Mammary epithelial cell (primary cell): ENCODE measurements around the gene SEMA3C.

ENCODE experiments used
- CTCF ChIP-seq, 2 donors: IDR thresholded peaks in 1 of 2; conservative IDR thresholded peaks in 1 of 2; 2 replicates each; pipeline ENCODE4 v1.5.1; 2011 to 2012; ENCODE audit warnings: inconsistent platforms in 2 of 2, low read length in 2 of 2, mild to moderate bottlenecking in 2 of 2, control low read depth in 1 of 2, low read depth in 1 of 2; ENCODE audit not compliant: insufficient read depth in 1 of 2; ENCODE audit errors: extremely low read depth in 1 of 2
- EZH2 ChIP-seq: IDR thresholded peaks from 2 replicates; pipeline ENCODE4 v1.6.1; 2012; ENCODE audit warnings: low read length, inconsistent platforms, borderline replicate concordance

DNA sequence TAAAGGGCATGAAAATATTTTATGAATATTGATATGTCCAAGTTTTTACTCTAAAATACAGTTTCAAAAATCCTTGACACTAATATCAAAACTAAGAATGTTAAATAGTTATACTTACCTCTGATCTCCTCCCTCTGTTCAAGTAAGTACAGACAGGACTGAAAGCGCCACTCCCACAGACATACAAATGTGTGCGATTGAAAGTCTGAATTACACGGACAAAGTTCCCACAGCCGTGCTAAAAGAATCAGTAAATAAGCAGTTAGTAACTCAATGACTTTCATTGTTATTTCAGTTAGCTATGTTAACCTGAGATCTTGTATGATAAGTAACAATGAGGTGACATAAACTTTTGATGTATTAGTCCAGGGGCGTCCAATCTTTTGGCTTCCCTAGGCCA lies 100.7 kb downstream of the SEMA3C start:
- TF ChIP-seq EZH2 (no peak), CTCF (conservative IDR thresholded peaks at IDR 0.05 in 1 of 2, IDR thresholded peaks at IDR 0.05 in 1 of 2; ENCODE audit: extremely low read depth in 1 of 2, insufficient read depth in 1 of 2, low read depth in 1 of 2, low read length in 2 of 2) (no peak)
